RWPE1 (cell line): ENCODE results near the gene DLGAP1.

Source experiments
- CTCF ChIA-PET: fragments of 350-600 bp; sonication (Branson Sonifier 250); formaldehyde crosslinking; extraction: SDS; loops from one replicate; lab custom pipeline; 2021; lab: Yijun Ruan, JAX
- POLR2A ChIA-PET: fragments of 400-600 bp; formaldehyde crosslinking; extraction: SDS; loops from one replicate; lab custom pipeline; 2020; ENCODE audit warnings: antibody characterized with exemption; ENCODE audit not compliant: low non-redundant PET; lab: Yijun Ruan, JAX
- DNase-seq: peaks from one replicate; pipeline ENCODE4 v3.0.0; 2012; ENCODE audit warnings: low spot score
- H3K27ac ChIP-seq: fragments of 450-650 bp; 2 replicates; pipeline ENCODE4 v1.5.1; 2017
- TF ChIP-seq, protein P1 (sequence below): fragments of 450-650 bp; conservative IDR thresholded peaks from 2 replicates; pipeline ENCODE4 v1.5.1; 2017; ENCODE audit warnings: low read depth, mild to moderate bottlenecking

DLGAP1 gene

GRCh38 chr18:4248686-4249085 lies 206.4 kb downstream of the DLGAP1 start:
- TF ChIP-seq, protein P1, sequence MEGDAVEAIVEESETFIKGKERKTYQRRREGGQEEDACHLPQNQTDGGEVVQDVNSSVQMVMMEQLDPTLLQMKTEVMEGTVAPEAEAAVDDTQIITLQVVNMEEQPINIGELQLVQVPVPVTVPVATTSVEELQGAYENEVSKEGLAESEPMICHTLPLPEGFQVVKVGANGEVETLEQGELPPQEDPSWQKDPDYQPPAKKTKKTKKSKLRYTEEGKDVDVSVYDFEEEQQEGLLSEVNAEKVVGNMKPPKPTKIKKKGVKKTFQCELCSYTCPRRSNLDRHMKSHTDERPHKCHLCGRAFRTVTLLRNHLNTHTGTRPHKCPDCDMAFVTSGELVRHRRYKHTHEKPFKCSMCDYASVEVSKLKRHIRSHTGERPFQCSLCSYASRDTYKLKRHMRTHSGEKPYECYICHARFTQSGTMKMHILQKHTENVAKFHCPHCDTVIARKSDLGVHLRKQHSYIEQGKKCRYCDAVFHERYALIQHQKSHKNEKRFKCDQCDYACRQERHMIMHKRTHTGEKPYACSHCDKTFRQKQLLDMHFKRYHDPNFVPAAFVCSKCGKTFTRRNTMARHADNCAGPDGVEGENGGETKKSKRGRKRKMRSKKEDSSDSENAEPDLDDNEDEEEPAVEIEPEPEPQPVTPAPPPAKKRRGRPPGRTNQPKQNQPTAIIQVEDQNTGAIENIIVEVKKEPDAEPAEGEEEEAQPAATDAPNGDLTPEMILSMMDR, result no peak
- H3K27ac ChIP-seq, result no peak overlapping the region
- POLR2A ChIA-PET, result no interaction called here
- DNase-seq, result no peak
- CTCF ChIA-PET, result no interaction called here

DNA sequence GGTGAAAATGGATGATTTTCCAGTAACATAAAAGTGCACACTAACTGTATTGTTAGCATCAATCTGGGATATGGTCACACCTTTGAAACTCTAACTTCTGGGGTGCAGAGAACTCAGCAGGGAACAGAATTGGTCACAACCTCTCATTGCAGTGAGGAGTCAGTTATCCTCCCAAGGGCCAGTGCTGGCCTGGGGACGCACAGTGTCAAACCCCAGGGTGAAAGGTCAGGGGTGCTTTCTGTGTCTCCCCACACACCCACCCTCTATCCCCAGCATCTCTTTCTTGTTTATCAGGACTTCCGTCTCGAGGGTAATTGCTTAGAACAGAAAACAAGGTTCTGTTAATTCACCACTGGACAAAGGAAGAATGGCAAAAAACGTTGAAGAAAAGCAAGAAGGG lies 208.7 kb downstream of the DLGAP1 start:
- POLR2A ChIA-PET, result no interaction called here
- TF ChIP-seq, protein P1, result no peak
- DNase-seq, result no peak
- no peak overlapping the region for H3K27ac ChIP-seq
- CTCF ChIA-PET, result interaction anchor here (1.2 kb wide), 1 partner anchor 140 kb away, joined by 3 read pairs; no protein-coding TSS in a partner anchor

- no peak for DNase-seq
- POLR2A ChIA-PET, result no interaction called here
- TF ChIP-seq, protein P1, result no peak
- CTCF ChIA-PET, result interaction anchor here (1.2 kb wide), 1 partner anchor 139 kb away, joined by 3 read pairs; no protein-coding TSS in a partner anchor
- no peak overlapping the region for H3K27ac ChIP-seq
Measured at GRCh38 chr18:4245456-4245855, 209.7 kb downstream of the DLGAP1 start.

DNA sequence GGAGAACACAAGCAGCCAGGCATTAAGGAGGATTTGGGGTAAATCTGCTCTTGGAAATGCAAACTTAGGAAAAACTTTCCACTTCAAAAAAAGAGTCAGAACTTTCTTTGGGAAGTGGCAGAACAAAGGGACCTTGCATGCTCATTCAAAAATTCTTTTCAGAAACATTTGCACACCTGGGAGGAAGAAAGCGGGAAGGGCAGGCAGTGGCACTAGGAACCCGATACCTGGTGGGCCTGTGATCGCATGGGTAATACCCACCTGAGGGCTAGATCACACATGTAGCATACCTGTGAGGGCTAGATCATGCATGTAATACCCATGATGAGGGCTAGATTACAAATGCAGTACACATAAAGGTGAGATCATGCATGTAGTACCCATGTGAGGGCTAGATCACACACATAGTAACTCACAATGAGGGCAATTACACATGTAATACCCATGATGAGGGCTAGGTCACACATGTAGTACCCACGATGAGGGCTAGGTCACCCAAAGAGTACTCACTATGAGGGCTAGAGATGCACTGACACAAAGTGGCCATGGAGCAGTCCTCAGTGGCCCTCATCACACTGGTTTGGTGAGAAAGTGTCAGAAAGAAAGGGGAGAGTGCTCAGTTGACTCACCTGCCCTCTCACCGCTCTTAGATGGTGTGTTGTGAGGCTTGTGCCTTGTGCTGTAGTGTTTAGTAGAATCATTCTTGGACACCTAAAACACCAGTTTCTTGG lies 212.5 kb downstream of the DLGAP1 start:
- ChIA-PET POLR2A (no interaction called here), CTCF (no interaction called here)
- no peak overlapping the region for H3K27ac ChIP-seq
- TF ChIP-seq, protein P1, result no peak
- DNase-seq, result no peak

DNA sequence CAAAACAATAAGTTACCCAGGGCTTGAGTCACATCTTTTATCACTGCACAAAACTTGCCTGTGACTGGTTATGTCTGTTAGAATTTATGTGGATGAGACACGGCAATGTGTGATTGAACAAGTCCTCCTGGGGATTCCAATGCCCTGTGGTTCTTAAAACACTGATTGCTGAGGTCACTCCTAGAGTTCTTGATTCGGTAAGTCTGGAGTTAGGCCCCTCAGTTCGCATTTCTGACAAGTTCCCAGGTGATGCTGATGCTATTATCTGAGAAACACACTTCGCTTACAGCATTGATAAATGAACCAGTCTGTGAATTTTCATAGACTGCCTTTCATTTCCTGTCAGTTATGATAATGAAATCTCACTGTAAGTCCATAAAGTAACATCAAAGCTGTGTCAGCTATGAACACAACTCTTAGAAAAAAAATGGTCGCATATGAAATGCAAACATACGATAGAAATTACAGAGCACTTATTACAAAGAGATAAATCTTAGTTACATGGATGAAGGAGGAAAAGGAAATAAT lies 214.0 kb downstream of the DLGAP1 start:
- POLR2A ChIA-PET, result no interaction called here

GRCh38 chr18:4238966-4239365 lies 216.1 kb downstream of the DLGAP1 start:
- no peak overlapping the region for H3K27ac ChIP-seq
- TF ChIP-seq, protein P1, result no peak
- POLR2A ChIA-PET, result no interaction called here
- CTCF ChIA-PET, result no interaction called here
- no peak for DNase-seq

More for the DNA sequence above, 214.0 kb downstream of the DLGAP1 start:
- TF ChIP-seq, protein P1, result no peak
- no peak for DNase-seq
- CTCF ChIA-PET, result no interaction called here
- H3K27ac ChIP-seq, result no peak overlapping the region
